NCI-H1417 treated with DMSO at 0.1 percent for 48 hours (cell line): ENCODE results near the gene KRTAP2-1.
"Not testable (repeated sequence)": the region's sequence is repeated elsewhere in the genome, so short reads cannot be mapped to it uniquely, and the experiment has no call there.

Source experiments
- DNase-seq: peaks from one replicate; lab custom pipeline; 2025; lab: John Stamatoyannopoulos, UW

The KRTAP2-1 gene, protein sequence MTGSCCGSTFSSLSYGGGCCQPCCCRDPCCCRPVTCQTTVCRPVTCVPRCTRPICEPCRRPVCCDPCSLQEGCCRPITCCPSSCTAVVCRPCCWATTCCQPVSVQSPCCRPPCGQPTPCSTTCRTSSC

DNA sequence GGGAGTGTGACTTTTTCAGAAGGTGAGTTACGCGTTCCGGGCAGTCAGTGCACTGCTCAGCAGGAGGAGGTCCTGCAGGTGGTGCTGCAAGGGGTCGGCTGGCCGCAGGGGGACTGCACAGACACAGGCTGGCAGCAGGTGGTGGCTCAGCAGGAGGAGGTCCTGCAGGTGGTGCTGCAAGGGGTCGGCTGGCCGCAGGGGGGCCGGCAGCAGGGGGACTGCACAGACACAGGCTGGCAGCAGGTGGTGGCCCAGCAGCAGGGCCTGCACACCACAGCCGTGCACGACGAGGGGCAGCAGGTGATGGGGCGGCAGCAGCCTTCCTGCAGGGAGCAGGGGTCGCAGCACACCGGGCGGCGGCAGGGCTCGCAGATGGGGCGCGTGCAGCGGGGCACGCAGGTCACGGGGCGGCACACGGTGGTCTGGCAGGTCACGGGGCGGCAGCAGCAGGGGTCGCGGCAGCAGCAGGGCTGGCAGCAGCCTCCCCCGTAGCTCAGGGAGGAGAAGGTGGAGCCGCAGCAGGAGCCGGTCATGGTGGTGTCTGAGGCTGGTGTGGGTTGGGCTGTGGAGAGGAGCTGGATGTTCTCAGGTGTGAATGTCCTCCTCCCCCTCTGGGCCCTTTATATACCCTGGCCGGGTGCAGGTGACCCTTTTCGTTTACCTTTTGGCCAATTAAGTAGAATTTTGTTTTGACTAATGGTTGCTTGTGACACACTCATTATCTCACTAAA is at the start of gene KRTAP2-1:
KRTAP2-1 (minus strand) TSS at position 582 of the 731 bp plus-strand sequence; CDS start at position 533, 49 bp downstream.
- DNase-seq = not testable (repeated sequence)

DNA sequence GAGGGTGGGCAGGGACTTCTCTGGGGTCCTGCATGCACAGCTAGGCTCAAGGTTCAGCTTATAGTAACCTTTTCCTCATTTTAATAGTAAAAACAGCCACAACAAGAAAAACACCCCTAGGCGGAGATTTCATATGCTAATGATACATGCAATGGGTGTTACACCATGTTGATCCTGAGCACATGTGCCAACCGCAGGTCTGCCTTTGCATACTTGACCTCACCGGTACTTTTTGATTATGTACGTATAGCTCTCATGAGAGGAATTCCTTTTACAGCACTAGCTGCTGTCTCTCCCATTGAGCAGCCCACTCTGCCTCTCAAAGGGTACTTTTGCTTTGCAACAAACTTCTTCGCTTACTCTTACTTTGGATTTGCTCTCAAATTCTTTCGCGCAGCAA is 48.9 kb upstream of the KRTAP2-1 start:
- no peak for DNase-seq

DNA sequence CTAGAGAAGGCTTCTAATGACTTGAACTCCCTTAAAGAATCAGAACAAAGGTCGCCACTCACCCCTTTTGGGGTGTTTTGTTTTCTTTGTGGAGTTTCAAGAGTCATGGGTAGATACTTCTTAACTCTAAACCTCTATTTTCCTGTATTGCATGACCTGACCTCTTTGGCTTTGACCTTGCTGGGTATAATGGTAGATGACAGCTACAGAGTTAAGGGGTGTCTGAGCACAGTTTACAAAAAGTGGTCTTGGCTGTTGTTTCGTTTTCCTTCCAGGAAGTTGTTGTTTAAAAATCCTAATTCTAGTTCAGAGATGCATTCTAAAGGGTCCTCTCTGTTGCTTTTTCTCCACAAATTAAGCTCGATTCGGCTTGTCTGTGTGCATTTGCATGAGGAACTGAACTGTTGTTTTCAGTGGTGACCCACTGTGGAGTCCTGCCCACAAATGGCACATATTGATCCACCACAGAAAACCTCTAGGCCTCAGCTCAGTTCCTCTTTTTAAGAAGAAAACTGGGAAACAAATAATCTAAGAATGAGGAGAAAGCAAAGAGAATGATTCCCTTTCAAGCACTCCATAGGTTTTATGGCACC is 41.7 kb upstream of the KRTAP2-1 start:
- DNase-seq = not testable (repeated sequence)

DNA sequence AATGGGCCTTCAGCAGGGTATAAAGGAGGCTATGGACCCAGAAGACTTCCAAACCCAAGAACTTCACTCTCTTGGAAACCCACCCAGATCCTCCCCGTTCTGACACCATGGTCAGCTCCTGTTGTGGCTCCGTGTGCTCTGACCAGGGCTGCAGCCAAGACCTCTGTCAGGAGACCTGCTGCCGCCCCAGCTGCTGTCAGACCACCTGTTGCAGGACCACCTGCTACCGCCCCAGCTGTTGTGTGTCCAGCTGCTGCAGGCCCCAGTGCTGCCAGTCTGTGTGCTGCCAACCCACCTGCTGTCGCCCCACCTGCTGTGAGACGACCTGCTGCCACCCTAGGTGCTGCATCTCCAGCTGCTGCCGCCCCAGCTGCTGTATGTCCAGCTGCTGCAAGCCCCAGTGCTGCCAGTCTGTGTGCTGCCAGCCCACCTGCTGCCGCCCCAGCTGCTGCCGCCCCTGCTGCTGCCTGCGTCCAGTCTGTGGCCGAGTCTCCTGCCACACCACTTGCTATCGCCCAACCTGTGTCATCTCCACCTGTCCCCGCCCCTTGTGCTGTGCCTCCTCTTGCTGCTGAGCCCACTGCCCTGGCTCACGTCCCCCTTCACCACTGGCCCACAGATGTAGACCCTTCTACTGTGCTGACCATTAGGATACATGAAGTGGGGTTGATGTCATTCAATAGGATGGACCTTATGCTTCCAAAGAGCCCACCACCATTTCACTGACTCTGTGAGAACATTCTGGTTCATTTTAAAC is 37.2 kb upstream of the KRTAP2-1 start, which contains the start of gene KRTAP4-7:
KRTAP4-7 (plus strand) TSS at position 51 of the 757 bp plus-strand sequence; CDS start at position 108, 57 bp downstream.
- not testable (repeated sequence) for DNase-seq

DNA sequence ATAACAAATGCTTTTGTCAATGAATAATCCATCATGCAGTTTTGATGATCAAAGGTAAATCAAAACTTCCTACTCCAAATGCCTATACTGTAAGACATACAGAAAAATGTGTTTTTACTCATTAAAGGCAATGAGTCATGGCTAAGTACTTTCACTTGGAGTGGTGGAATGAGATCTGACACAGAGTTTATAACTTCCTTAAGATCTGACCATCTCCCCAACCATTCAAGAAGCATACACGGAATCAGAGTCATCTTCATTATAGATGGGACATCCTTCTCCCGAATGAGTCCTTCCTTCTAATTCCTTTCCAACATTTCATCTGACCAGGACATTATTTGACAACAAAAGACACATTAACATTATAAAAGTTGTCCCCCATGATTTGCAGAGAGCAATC is 36.3 kb upstream of the KRTAP2-1 start:
- DNase-seq = not testable (repeated sequence)

DNA sequence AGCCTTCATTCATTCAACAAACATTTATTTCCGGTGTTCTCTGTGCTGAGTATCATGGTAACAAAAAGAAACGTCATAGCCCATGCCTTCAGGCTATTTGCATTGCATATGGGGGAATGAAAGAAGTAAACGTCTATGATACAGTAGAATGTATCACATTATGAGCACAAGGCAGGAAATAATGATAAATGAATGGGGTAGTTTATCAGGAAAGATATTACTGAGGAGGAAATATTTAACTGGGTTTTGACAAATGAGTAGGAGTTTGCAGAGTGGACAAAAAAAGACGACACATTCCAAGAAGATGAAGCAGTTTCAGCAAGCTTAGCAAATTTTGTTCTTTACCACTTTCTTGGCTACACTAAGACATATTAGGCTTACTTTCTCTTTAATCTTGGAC is 35.5 kb upstream of the KRTAP2-1 start:
- DNase-seq = no peak

DNA sequence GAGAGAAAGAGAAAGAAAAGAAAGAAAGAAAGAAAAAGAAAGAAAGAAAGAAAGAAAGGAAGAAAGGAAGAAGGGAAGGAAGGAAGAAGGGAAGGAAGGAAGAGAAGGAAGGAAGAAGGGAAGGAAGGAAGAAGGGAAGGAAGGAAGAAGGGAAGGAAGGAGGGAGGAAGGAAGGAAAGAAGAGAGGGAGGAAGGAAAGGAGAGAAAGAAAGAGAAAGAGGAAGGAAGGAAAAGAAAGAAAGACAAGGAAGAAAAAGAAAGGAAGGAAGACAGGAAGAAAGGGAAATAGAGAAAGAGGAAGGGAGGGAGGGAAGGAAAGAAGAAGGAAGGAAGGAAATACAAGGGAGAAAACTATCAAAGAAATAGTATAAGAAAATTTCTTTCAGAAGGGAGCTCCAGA is 29.7 kb upstream of the KRTAP2-1 start:
- no peak for DNase-seq

DNA sequence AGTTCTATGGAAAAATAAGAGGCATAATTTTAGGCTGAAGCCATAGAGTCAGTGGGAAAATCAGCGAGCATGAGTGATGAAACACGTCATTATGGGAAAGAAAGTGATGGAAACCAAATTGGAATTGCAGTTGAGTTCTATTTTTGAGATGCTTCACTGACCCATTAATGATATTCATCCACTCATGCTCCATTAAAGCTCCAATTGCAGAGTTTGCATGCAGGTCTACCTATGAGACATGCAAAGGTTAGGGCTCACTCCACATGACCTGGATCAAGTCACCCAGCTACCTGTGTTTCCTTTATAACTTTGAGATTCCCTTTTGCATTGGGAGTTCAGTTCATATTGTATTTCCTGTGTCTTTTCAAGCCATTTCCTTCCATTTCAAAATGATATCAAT is 26.6 kb upstream of the KRTAP2-1 start:
- no peak for DNase-seq

DNA sequence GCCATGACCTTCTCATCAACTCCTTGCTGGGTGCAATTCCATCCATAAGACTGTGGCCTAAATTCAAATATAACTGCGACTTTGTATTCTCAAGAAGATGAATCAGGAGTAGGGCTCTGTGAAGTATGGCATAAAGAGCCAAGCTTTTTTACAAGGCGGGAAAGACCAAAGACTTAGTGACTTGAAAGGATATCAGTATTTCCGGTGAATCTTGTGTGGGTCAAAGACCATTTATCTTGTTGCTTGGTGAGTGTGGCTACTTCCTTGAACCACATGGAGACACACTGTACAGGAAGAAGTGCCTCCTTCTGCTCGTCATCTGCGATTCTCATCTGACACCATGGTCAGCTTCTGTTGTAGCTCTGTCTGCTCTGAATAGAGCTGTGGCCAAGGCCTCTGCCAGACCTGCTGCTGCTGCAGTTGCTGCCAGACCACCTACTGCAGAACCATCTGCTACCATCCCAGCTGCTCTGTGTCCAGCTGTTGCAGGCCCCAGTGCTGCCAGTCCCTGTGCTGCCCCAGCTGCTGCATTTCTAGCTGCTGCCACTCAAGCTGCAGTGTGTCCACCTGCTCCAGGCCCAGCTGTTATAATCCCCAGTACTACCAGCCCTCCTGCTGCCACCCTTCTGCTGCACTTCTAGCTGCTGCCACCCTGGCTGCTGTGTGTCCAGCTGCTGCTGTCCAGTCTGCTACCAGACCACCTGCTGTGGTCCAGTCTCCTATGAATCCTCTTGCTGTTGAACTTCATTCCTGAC is 24.7 kb upstream of the KRTAP2-1 start:
- no peak for DNase-seq

DNA sequence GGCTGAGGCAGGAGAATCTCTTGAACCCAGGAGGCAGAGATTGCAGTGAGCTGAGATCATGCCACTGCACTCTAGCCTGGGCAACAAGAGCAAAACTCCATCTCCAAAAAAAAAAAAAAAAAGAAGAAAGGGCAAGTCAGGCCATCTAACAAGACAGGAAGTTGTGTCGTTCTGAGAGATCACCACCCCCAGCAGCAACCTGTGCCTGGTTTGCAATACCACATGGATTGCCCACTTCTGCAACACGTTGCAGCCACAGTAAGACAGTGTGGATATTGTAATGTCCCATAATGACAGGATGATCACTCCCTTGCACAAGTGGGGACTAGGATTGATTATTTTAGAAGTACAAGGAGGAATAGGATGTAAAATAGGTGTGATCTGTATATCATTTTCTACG is 21.9 kb upstream of the KRTAP2-1 start:
- DNase-seq = no peak

DNA sequence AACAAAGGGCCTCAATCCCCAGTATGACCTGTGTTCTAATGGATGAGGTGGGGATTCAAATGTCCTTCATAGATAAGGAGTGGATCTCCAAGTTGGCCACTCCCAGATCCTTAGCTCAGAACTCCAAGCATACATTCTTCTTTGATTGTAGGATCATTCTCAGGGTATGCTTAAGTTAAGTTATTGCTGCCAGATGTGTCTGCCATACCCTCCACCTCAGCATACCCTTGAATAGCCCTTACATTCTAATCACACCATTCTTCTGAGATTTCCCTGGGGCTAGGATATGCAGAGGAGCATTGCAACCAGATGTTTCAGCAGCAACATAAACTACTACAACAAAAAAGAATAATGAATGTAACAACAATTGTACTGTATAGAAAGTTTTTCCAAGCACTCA is 20.2 kb upstream of the KRTAP2-1 start:
- no peak for DNase-seq

DNA sequence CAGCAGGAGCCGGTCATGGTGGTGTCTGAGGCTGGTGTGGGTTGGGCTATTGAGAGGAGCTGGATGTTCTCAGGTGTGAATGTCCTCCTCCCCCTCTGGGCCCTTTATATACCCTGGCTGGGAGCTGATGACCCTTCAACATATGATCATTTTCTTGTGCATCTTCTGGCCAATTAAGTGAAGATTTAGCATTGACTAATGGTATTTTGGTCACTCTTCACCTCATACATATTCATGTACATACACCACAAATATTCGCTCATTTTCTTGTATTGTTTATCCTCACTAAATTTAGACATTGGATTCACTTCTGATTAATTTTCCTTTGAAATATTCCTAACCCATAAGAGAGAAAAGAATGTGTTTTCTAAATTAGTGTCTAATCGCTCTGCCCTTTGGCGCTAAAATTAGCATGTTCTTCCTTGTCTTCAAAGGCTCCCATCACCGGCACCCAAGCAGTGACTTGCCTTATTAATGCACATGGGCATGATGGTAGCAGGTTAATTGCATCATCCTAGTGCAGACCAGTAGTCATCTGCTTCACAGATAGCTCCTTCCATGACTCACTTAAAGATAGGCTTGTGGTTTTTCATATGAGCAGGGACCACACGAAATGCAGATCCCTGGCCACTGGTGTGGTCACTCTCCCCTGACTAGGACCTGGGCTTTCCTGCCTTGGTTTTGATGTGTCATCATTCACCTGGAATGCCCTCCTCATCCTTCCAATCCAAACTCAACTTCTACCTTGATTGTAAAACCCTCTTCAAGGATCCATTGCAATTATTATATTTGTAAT is 18.9 kb upstream of the KRTAP2-1 start, which contains the start of gene KRTAP2-4:
KRTAP2-4 (minus strand) TSS at position 51 of the 796 bp plus-strand sequence; CDS start at position 17, 34 bp downstream.
- DNase-seq = no peak

DNA sequence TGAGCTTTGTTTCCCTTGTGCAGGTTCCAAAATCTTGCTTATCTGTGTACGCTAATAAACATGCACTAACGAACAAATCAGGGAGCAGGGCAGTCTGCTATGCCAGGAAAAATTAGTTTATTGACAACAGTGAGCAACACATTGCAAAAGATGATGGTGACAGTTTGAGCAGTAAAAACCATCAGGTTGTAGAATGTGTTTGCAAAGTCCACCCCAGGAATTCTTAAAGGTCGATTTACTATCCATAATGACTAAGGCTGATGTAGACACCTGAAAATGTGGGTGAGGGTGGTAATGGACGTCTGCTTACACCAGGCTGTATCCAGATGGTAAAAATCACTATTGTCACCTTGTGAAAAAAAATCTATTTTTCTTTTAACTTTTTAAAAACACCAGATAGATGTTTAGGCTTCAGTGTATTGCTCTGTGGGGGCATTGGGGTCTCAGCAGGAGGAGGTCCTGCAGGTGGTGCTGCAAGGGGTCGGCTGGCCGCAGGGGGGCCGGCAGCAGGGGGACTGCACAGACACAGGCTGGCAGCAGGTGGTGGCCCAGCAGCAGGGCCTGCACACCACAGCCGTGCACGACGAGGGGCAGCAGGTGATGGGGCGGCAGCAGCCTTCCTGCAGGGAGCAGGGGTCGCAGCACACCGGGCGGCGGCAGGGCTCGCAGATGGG is 18.0 kb upstream of the KRTAP2-1 start:
- not testable (repeated sequence) for DNase-seq

DNA sequence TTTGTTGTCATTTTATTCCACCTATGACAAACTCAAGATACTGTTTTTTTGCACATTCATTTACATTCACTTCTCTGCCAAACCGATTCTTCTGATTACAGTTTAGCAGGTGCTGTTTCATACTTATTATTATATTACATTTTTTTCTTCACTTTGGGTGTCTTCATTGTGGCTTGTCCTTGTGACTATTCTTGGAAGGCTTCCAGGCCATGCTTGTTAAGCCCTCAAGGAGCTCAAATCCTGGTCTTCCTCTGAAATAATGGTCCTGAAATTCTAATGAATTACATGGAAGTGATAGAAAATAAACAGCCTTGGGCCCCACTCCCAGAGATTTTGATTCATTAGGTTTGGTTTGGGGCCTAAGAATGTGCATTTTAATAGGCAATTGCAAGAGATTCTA is 17.2 kb upstream of the KRTAP2-1 start:
- DNase-seq = no peak

DNA sequence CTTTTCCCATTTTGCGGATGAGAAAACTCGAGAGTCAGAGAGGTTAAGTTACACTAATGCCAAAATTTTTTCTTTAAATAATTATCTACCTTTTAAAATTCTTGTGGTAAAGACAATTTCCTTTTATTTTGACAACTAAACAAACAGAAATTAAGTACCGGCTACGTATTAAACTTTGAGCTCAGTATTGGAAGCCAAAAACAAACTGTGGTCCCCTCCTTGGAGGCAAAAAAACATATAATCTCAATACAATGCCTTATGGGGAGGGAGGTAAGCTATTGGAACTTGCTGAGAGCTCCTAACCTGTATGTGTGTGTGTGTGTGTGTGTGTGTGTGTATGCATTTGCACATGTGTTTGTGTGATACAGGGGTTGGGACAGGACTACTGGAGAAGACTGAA is 16.3 kb upstream of the KRTAP2-1 start:
- DNase-seq = no peak

DNA sequence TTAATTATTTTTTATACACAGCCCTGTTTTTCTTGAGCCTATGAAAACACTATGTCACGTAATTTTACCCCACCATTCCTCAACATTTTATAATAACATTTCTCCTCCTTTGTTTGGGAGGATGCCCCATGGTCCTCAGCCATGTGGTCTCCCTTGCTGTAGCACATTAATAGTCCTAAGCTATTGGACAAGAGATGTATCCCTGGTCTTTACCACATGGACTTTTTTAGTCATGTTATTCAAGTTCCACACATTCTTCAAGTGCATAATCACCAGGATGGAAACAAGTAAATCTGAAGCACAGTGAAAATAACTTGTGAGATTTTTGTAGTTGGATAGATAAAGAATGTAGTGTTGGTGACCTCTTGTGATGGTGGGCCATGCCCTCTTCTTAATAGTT is 14.8 kb upstream of the KRTAP2-1 start:
- DNase-seq = no peak

DNA sequence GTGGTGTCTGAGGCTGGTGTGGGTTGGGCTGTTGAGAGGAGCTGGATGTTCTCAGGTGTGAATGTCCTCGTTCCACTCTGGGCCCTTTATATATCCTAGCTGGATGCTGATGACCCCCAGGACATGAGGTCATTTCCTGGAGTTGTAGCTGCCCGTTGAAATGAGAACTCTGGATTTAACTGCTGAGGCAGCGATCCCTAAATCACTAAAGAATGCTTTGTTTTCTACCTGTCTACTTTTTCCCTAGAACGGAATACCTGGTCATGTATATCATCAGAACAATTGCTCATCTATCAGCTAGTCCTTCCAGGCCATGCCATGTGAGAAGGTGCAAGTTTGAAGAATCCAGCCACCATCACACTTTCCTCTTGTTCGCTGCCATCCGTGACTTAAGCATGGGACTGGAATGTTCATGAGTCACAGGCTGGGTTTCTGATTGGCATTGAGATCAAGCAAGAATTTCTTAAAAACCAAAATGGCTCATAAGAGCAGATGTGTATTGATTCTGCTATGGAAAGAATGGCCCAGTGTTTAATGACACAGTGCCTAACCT is 13.0 kb upstream of the KRTAP2-1 start, which contains the start of gene KRTAP2-3:
KRTAP2-3 (minus strand) TSS at position 63 of the 553 bp plus-strand sequence. CDS start 64 bp downstream, outside the sequence.
- no peak for DNase-seq

DNA sequence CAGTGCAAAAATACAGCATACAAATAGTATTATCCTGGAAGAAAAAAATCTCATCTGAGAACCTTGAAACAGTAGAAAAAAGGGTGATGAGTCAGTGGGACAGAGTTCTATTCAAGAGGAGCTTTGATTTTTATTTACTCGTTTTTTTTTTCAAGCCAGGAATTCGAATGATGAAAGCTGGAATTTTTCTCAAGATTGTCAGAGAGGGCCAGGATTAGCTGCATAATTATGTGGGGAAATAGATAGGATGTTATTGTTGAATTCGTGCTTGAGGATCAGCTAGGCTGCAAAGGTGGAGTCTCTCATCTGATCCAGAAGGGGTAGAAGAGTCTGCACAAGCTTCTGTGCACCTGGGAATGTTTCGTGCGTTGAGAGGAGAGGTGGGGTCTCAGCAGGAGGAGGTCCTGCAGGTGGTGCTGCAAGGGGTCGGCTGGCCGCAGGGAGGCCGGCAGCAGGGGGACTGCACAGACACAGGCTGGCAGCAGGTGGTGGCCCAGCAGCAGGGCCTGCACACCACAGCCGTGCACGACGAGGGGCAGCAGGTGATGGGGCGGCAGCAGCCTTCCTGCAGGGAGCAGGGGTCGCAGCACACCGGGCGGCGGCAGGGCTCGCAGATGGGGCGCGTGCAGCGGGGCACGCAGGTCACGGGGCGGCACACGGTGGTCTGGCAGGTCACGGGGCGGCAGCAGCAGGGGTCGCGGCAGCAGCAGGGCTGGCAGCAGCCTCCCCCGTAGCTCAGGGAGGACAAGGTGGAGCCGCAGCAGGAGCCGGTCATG is 12.3 kb upstream of the KRTAP2-1 start:
- DNase-seq = not testable (repeated sequence)

DNA sequence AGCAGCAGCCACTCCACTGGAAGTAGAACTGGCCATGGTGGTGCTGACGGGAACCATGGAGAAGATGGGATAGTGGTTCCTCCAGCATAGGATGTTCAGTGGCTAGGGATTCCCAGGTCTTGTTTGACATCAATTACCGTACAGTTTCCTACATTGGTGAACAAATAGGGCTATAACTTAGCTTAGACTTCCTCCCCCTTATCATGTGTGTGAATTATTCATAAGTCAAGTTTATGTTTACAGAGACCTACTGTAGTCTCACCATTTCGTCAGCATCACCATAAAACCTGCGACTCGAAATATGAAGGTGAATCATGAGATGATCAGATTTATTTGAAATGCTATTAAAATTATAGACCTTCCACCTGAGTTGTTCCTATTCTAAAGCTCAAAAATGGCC is 11.6 kb upstream of the KRTAP2-1 start:
- no peak for DNase-seq
